Testis (tissue), 3 donors: ENCODE data around the gene MCCC2. TPM values are rescaled to one million over a fixed set of nuclear protein-coding genes. Genes with fewer than 3 reads are reported as not detected.
"Not testable (repeated sequence)": the region's sequence is repeated elsewhere in the genome, so short reads cannot be mapped to it uniquely, and the experiment has no call there.

Experiments
- DNase-seq: peaks from one replicate; pipeline ENCODE4 v3.0.0-alpha.2; 2019
- H3K27ac ChIP-seq, 2 donors: fragments of 200-600 bp; sonication (generic); one replicate each; pipeline ENCODE4 v1.5.1; 2019
- H3K27me3 ChIP-seq: fragments of 200-600 bp; sonication (generic); one replicate; pipeline ENCODE4 v1.5.1; 2019
- H3K36me3 ChIP-seq: fragments of 200-600 bp; sonication (generic); one replicate; pipeline ENCODE4 v1.5.1; 2017; ENCODE audit warnings: low read depth; ENCODE audit errors: missing control alignments
- H3K4me1 ChIP-seq: fragments of 200-600 bp; sonication (generic); one replicate; pipeline ENCODE4 v1.5.1; 2019
- H3K4me3 ChIP-seq, 2 donors: fragments of 200-600 bp; sonication (generic); one replicate each; pipeline ENCODE4 v1.5.1; 2017 to 2019
- H3K9me3 ChIP-seq: fragments of 200-600 bp; sonication (generic); one replicate; pipeline ENCODE4 v1.5.1; 2017
- POLR2A ChIP-seq: fragments of 450-650 bp; IDR thresholded peaks from one replicate; pipeline ENCODE4 v1.6.1; 2017; ENCODE audit warnings: antibody characterized with exemption, mild to moderate bottlenecking, moderate library complexity
- WGBS, 2 donors: methylation state at CpG; one replicate each; pipeline ENCODE4 v1.1.5; 2018; 5-methylcytosine and 5-hydroxymethylcytosine counted together
- intact Hi-C: fragments of 100-400 bp; cut with DNase I; formaldehyde crosslinking; loops from one replicate; pipeline ENCODE4 v1.15.1; 2023; ENCODE audit warnings: low total_unique reads
- polyA plus RNA-seq: library from polyadenylated mRNA; stranded (reverse); fragments of 350-450 nt; fragmentation: Illumina TruSeq; extraction: RNeasy Lipid Tissue Mini Kit (QIAGEN cat#74804); gene quantifications from one replicate; pipeline ENCODE4 v1.2.3, GENCODE V29; 2014; ENCODE audit warnings: low read depth, low replicate concordance; ENCODE audit not compliant: insufficient read depth
- total RNA-seq, 2 donors: library from RNA; depleted of rRNA; stranded (reverse); fragments of >200 nt; gene quantifications; one replicate each; pipeline ENCODE4 v1.2.3, GENCODE V29; 2016
- TF ChIP-seq, protein P1 (sequence below), 3 experiments: fragments of 450-650 bp in 2 of 3; fragments of 200-600 bp in 1 of 3; sonication (generic) in 1 of 3; IDR thresholded peaks; one replicate each; pipeline ENCODE4 v1.5.1; 2016 to 2019; ENCODE audit warnings: antibody characterized with exemption in 3 of 3, mild to moderate bottlenecking in 2 of 3, moderate library complexity in 1 of 3

Gene MCCC2
- total and polyA plus RNA-seq, 3 donors from 2014 or later = 24.7 to 30.0 (median 29.0) TPM

DNA sequence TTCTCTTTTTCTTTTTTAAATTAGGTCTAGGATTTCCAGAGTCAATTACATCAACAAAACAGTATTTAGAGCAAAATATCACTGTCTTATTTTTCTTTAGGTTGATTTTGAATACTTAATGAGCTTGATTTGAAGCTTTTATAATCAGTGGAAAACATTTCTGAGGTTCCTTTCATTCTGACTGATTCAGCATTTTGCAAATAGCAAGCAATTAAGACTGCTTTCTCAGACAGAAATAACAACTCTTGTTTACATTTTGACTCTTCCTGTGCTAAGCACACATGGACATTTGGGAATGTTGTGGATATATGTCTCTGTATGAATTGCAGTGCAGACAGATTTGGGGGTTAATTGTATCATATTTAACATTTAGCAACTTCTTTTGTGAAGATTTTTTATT lies 22.2 kb upstream of the MCCC2 start:
- no peak for DNase-seq
- Histone ChIP-seq H3K27me3 (no peaks in the 10 kb centered on the region), H3K4me3 (no peak overlapping the region), H3K27ac (no peak overlapping the region), H3K4me1 (no peaks in the 10 kb centered on the region), H3K36me3 (no peaks in the 10 kb centered on the region), H3K9me3 (no peaks in the 10 kb centered on the region)
- intact Hi-C loops = no loop called here
- TF ChIP-seq POLR2A = no peak
- TF ChIP-seq, protein P1, sequence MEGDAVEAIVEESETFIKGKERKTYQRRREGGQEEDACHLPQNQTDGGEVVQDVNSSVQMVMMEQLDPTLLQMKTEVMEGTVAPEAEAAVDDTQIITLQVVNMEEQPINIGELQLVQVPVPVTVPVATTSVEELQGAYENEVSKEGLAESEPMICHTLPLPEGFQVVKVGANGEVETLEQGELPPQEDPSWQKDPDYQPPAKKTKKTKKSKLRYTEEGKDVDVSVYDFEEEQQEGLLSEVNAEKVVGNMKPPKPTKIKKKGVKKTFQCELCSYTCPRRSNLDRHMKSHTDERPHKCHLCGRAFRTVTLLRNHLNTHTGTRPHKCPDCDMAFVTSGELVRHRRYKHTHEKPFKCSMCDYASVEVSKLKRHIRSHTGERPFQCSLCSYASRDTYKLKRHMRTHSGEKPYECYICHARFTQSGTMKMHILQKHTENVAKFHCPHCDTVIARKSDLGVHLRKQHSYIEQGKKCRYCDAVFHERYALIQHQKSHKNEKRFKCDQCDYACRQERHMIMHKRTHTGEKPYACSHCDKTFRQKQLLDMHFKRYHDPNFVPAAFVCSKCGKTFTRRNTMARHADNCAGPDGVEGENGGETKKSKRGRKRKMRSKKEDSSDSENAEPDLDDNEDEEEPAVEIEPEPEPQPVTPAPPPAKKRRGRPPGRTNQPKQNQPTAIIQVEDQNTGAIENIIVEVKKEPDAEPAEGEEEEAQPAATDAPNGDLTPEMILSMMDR (IDR thresholded peaks at IDR 0.05) = no peak

DNA sequence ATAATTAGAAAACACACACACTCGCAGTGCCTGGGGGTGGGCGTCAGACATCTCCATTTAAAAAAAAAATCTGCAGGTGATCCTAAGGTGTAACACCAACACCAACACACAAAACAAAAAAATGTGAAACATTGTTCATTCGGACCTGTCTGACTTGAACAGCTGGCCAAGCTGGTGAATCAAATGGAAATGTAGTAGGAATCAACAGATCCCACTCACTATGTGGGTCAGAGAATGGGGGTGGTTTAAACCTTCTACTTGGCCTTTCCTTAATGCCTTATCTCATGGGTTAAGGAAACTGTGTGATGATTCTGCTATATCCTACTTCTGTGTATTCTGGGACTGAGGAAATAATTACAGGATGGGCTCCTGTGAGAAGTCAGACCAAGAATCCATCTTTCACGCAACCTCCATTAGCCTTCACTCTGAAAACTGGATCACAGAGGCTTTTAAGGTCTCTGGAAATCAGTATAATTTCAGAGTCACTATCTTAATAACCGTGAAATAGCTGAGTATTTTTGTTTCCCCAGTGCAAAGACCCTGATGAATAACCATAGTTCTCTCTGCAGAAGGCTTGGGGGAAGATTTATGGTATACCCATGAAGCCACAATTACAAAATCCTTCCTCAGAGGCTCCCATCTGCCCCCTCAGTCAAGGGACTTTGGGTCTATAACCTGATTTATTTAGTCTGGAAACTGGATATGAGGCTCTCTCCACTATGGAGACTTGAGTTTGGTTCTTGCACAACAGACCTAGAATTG lies 17.2 kb upstream of the MCCC2 start:
- Histone ChIP-seq H3K36me3 (no peaks in the 10 kb centered on the region), H3K27ac (no peak overlapping the region), H3K9me3 (no peaks in the 10 kb centered on the region), H3K4me1 (no peaks in the 10 kb centered on the region), H3K4me3 (no peak overlapping the region), H3K27me3 (no peaks in the 10 kb centered on the region)
- DNase-seq = no peak
- intact Hi-C loops = no loop called here
- TF ChIP-seq, protein P1 (IDR thresholded peaks at IDR 0.05) = no peak
- no peak for TF ChIP-seq POLR2A
- 84 to 90% methylated on average over 5 of the region's 5 CpGs for WGBS, 2 donors

DNA sequence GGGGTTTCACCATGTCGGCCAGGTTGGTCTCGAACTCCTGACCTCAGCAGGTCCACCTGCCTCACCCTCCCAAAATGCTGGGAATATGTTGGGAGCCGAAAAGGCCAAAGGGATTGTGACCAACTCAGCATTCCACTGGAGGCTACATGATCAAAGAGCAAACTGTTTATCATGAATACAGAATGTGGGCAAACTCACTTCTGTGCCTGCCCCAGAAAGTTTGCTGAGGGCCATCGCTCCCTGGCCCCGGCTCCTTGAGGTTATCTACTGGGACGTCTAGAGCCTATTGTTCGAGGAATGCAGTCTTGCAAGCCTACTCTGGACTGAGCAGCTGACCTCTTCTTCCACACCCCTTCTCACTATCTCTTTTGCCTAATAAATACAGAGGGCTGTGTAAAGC lies 15.3 kb upstream of the MCCC2 start:
- H3K9me3 ChIP-seq, DNase-seq, H3K27ac ChIP-seq, H3K36me3 ChIP-seq, H3K4me1 ChIP-seq, H3K27me3 ChIP-seq, intact Hi-C loops, H3K4me3 ChIP-seq: not testable (repeated sequence)
- 87 to 89% methylated on average over 7 of the region's 7 CpGs for WGBS, 2 donors

GRCh38 chr5:71573591-71573990 lies 13.5 kb upstream of the MCCC2 start:
- Histone ChIP-seq H3K27ac (no peak overlapping the region), H3K36me3 (no peaks in the 10 kb centered on the region), H3K9me3 (no peaks in the 10 kb centered on the region), H3K4me1 (no peaks in the 10 kb centered on the region), H3K4me3 (no peak overlapping the region), H3K27me3 (no peaks in the 10 kb centered on the region)
- intact Hi-C loops = no loop called here
- no peak for TF ChIP-seq POLR2A
- TF ChIP-seq, protein P1 (IDR thresholded peaks at IDR 0.05) = no peak
- WGBS, 2 donors = 64 to 79% methylated on average over 7 of the region's 7 CpGs
- DNase-seq = no peak

DNA sequence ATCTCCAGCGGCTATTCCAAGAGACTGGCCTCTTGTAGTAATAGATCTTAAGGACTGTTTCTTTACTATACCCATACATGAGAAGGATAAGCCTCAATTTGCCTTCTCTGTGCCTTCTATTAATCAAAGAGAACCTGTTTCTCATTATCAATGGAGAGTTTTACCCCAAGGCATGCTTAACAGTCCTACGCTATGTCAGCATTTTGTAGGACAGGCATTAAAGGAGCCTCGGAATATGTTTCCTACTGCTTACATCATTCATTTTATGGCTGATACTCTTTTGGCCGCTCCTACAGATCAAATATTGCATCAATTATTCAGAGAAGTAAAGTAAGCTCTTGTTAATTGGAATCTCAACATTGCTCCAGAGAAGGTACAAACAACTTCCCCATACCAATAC lies 11.6 kb upstream of the MCCC2 start:
- H3K4me3 ChIP-seq, intact Hi-C loops, H3K9me3 ChIP-seq, H3K27ac ChIP-seq, H3K27me3 ChIP-seq, H3K36me3 ChIP-seq, DNase-seq, H3K4me1 ChIP-seq: not testable (repeated sequence)
- 95 to 98% methylated on average over 4 of the region's 4 CpGs for WGBS, 2 donors

GRCh38 chr5:71576241-71576640 lies 10.9 kb upstream of the MCCC2 start:
- no peaks in the 10 kb centered on the region for H3K9me3 ChIP-seq
- TF ChIP-seq POLR2A = no peak
- TF ChIP-seq, protein P1 (IDR thresholded peaks at IDR 0.05) = no peak
- no peak for DNase-seq
- no peaks in the 10 kb centered on the region for H3K4me1 ChIP-seq
- no peaks in the 10 kb centered on the region for H3K36me3 ChIP-seq
- WGBS, 2 donors = 95 to 97% methylated on average over 3 of the region's 3 CpGs
- H3K27ac ChIP-seq = no peak overlapping the region
- intact Hi-C loops = no loop called here
- no peak overlapping the region for H3K4me3 ChIP-seq
- H3K27me3 ChIP-seq = no peaks in the 10 kb centered on the region

- H3K27ac ChIP-seq, H3K4me3 ChIP-seq, H3K4me1 ChIP-seq, H3K36me3 ChIP-seq, intact Hi-C loops, H3K9me3 ChIP-seq, H3K27me3 ChIP-seq, DNase-seq: not testable (repeated sequence)
- 90 to 91% methylated on average over 6 of the region's 6 CpGs for WGBS, 2 donors
These were observed 9.3 kb upstream of the MCCC2 start for GRCh38 chr5:71577839-71578238.
